Right renal cortex interstitium (tissue), 3 donors: ENCODE measurements around the gene MALRD1. TPM values are rescaled to one million over a fixed set of nuclear protein-coding genes. Genes with fewer than 3 reads are reported as not detected.

Experiments
- DNase-seq, 3 donors: peaks; one replicate each; pipeline ENCODE4 v3.0.0-alpha.2; 2013; ENCODE audit warnings: low read depth in 3 of 3, low spot score in 2 of 3
- polyA plus RNA-seq, 3 donors: library from polyadenylated mRNA; unstranded; fragments of 120-200 nt; gene quantifications; one replicate each; pipeline ENCODE4 v1.2.1, GENCODE V29; 2013; ENCODE audit not compliant: insufficient read length in 3 of 3

MALRD1 gene
- polyA plus RNA-seq, 3 donors, result 1.5 to 2.7 (median 2.4) TPM

DNA sequence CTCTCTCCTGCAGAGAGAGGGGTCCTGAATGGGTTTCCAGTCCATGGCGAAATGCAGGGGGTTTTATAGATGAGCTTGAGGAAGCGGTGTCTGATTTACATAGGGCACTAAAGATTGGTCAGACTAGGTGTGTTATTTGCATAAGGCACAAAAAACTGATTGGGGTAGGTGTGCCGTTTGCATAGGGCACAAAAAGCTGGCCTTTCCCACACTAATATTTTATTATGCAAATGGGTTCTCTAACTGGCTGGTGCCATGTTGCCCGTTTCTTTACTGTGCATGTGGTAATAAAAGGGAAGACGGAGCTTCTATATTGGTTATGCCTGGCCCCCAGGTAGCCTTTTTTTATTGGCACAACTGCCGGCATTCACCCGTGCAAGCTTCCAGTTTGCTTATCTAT lies 50.2 kb downstream of the MALRD1 start:
- DNase-seq, result no peak

DNA sequence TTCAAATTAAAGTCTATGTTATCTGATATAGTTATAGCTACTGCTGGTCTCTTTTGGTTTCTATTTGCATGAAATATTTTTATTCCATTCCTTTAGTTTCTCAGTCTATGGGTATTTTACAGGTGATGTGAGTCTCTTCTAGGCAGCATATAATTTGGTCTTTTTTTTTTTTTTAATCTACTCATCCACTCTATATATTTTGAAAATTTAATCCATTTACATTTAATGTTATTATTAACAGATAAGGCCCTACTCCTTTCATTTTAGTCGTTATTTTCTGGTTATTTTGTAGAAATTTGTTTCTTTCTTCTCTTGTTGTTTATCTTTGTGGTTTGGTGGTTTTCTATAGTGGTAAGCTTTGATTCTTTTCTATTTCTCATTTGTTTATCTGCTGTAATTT lies 58.8 kb downstream of the MALRD1 start:
- no peak for DNase-seq

DNA sequence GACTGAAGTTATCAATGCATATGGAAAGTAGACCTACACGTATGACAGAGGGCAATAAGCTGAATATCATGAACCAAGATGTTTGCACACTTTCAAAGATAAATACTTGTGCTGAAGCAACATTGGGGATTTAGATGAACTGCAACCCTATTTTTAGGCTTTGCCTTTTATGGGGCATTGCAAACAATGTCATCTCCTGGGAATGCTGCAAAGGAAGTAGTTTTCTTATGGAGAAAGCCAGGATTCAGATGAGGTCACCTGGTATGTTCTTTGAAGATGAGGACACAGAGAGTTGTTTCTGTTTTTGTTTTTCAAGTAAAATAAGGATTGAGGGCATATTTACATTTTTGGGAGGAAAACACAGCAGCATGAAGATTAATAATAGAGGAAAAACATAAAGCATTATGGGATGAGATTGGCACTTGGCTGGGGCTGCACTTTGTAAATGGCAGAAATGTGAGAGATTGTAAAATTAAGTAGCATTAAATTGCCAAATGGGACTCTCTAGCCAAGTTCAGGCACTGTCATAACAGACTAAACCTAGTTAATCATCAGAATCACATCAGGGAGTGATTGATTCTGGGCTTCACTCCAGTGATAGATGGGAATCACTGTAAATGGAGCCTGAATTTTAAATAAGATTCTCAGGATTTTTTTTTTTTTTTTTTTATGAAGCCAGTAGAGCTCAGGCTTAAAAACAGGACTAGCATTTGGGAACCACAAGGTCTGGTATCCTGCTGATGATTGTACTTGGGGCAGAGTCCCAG lies 63.1 kb downstream of the MALRD1 start:
- no peak for DNase-seq

DNA sequence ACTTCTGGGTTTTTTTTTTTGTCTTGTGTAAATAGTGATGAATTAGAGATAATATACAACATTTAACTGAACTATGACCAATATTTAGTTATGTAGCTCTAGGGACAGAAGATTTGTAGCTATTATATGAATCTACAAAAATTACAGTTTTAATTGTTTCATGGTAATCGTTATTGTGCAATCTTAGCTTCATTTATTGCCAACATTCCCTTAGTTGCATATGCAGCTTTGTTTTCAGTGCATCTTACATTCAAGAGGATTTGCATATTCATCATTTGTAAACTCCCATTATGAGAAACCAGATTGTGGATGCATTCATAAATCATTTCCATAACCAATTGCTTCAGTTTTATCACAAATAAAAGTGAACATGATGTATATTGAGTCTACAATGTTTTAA lies 68.8 kb downstream of the MALRD1 start:
- DNase-seq, result no peak

DNA sequence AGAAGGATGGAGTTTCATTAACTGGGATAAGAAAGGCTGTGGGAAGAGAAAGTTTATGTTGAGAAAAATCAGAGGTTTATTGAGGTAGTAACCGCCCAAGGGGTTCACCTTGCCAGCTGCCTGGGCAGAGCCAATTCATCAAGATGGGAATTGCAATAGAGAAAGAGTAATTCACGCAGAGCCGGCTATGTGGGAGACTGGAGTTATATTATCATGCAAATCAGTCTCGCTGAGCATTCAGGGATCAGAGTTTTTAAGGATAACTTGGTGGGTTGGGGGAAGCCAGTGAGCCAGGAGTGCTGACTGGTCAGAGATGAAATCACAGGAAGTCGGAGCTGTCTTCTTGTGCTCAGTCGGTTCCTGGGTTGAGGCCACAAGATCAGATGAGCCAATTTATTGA lies 70.6 kb downstream of the MALRD1 start:
- DNase-seq, result no peak

DNA sequence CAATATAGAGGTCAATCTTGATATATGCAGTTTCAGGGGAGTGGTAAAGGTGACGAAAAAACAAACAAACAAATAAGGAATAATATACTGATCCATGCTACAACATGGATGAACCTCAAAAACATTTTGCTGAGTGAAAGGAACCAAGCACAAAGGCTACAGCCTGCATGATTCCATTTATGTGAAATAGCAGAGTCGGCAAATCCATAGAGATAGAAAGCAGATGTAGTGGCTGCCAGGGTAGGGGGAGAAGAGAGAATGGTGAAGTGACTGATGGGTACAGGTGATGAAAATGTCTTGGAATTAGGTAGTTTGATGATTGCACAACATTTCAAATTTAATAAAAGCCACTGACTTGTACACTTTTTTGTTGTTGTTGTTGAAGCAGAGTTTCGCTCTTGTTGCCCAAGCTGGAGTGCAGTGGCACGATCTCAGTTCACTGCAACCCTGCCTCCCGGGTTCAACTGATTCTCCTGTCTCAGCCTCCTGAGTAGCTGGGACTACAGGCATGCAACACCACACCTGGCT lies 71.8 kb downstream of the MALRD1 start:
- no peak for DNase-seq

DNA sequence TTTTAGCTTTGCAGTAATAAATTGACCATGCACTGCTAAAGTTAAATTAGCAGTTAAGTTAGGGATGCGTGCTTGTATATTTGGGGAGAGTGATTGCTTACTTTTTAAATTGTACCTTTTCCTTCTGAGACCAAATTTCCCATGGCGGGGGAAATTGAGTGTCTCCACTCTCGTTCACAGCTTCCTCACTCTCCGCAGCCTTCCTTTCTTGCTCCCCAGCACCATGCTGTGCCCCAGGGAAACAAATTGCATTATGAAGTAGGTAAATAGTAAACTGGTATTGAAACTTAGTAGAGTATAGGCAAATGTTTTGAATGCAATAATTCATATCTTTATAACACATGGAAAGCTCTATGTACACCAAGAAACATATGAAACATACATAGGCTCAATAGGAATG lies 85.4 kb downstream of the MALRD1 start:
- no peak for DNase-seq

DNA sequence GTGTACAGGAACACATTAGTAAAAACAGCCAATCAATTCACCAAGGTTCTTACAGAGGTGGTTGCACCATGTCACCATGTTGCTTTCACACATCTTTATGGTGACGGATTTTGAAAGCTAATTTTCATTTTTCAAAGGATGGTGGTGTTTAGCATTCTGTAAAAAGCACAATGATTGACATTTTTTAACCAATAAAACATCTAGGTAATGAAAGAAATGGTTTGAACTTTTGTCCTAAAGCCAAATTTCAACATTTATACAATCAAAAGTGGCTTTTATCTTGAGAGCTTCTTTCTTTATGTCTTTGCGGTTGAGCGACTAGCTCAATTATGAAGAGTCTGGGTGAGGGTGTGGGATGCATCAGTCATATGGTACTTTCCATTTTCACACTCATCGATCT lies 94.4 kb downstream of the MALRD1 start:
- no peak for DNase-seq

DNA sequence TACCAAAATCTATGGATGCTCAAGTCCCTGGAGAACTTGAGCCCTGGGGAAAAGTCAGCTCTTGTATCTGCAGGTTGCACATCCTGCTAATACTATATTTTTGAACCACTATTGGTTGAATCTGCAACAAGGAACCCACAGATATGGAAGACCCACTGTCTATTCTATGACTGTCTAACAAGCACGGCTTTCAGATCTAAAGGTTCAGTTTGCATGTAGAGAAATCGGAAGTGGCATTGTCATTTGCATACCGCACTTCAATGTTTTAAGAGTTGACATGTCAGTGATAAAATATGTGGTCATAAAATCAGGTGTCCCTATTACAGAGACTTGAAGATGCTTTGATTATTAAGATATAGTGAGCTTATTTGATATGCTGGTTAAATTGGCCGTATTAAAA lies 95.6 kb downstream of the MALRD1 start:
- no peak for DNase-seq

DNA sequence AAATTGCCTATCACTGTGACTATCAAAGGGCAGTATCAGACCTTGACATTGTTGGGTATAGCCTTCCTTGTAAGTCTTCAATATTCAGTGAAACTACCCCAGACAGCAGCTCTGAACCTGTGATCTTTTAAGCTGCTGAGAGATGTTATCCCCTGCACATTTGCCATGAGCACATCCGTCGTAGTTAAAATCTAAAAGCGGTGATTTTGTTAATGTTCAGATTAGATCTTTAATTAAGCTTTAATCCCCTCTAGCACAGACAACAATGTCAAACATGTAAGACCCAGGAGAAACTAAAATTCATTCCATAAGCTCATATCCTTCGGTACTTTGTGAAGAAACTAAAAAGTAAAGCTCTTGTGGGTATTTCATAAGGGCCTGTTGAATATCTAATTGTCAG lies 105.8 kb downstream of the MALRD1 start:
- no peak for DNase-seq

DNA sequence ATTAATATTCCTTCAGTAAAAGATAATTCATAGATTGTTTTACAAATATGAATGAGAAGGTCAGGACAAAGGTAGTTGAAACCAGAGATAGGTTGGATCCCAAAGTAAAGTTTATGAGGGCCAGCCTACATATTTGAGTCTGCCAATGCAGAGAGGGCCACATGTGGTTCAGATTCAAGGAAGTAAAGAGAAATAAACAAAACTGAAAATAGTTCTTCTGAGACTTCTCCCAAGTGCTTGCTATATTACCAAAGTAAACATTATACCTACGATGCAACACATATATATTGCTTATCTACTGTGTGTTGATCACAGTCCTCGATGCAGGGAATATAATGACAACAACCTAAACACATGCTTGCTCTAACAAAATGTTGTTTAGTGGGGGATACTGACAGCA lies 109.8 kb downstream of the MALRD1 start:
- no peak for DNase-seq

DNA sequence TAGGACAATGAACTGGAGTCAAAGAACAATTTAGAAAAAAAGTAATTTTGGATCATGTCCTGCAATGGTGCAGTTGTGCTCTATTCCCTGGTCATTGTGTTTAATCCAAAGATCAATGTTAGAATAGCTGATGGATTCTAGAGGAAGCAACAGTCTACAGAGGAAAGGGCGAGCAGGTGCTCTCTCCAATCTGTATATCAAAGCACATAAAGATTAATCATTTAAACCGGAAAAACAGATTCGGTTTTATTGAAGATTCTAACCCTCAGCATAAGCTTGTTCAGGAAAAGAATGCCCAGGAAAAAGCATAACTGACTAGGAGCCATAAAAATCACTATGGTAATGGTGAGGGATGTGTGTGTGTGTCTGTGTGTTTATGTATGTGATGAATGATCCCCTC lies 110.3 kb downstream of the MALRD1 start:
- DNase-seq, result no peak

DNA sequence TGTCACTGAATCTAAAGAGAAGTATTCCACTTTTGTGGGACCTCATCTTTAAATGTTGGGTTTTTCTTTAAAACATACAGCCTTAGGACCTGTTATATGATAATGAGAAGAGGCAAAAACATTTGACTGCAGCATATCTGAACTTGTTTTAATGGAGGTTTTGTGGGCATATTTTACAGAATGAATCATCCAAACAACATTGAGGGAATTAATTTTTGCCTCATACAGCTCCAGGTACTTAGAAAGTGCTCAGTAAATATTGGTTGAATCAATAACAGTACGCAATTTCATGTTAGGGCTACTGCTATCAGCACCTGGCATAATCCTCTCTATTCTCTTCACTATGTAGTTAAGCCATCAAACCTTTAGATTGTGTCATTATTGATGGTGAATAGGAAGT lies 115.9 kb downstream of the MALRD1 start:
- DNase-seq, result no peak

DNA sequence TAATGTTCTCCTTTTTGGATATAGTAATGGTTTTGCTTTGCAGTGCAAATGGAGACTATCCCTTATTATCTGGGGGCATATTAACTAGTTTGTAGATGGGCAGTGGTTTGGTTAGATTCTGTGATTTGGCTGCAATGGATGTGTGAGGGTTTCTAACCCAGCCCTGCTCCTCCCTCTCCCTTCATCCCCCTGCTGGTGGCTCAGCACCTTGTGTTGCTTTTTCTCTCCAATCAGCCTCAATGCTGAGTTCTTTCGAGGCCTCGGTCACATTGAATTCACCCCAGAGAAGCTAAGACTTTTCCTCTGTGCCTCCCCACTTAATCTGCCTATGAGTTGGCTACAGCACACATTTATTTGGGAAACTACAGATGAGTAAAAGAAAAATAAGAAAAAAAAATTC lies 120.0 kb downstream of the MALRD1 start:
- no peak for DNase-seq

DNA sequence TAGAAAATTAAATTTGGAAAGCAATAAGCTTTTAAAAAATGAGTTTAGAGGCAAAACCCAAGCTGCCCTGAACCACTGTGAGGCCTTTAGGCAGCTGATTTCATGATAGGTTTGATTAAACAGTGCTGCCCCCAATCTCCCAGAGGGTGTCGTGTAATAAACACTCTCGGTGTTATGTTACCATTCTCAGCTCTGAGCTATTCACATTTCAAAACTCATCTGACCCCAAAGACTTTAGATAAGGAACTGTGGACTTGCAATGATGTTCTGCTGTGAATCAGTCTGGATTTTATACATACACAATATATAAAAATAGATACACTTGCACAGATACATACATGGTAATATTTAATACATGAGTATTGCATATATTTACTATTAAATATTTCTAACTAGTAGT lies 120.4 kb downstream of the MALRD1 start:
- no peak for DNase-seq

DNA sequence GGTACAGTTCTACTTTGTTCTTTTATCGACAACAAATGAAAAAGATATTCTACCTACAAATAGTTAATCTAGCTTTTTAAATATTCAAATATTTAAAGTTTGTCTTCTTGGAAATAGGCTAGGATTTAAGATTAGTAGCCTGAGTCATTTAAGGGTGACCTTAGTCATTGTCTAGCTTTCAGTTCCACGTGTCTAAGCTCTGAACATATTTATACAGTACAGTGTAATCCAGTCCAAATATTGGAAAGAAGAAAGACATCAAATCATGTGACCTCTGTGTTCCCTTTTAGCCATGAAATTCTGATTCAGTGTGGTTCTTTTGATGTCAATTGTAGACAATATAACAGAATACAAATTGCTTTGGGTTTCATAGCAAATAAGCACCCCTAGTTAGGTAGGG lies 121.1 kb downstream of the MALRD1 start:
- DNase-seq, result no peak

DNA sequence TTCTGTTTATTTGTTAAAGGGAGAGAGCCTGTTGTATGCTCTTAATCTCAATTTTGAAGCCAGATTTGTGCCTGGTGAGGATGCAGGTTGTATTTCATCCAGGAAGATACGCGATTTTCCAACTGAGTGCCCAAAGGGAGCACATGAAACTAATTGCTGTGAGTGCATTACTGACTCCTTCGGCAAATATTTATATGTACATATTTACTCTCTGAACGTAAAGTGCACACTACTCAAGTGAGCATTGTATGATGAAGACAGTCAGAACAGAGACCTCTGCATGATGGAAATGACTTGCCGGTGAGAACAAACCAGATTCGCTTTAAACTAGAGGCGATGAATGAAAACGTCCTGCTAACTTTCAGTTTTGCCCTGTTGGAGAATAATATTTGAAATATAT lies 130.1 kb downstream of the MALRD1 start:
- no peak for DNase-seq

DNA sequence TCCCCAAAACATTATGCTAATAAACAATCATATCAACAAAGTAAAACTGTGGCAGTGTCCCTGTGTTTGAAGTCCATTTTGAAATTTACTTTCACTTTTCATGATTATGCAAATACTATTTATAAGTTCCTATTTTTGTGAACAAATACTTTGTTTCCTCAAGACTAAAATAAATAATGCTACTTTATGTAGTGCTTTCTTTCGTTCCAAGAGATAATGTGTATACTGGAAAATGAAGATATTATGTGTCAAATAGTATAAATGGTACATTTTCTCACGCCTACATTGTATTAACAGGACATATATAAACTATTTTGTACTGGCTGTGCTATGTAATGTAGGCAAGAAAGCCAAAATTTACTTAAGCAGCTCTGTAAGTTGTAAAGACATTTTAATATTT lies 136.3 kb downstream of the MALRD1 start:
- no peak for DNase-seq

DNA sequence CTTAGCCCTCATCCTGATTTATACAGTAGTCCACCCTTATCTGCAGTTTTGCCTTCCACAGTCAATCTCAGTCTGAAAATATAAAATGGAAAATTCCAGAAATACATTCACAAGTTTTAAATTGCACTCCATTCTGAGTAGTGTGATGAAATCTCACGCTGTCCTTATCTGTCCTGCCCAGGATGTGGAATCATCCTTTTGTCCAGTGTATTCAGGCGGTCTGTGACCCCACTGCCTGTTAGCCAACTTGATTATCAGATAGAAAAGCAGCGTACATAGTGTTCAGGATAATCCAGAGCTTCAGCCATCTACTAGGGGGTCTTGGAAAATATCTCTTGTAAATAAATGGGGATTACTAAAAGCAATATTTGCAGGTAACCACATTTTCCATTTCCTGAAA lies 146.3 kb downstream of the MALRD1 start:
- no peak for DNase-seq

DNA sequence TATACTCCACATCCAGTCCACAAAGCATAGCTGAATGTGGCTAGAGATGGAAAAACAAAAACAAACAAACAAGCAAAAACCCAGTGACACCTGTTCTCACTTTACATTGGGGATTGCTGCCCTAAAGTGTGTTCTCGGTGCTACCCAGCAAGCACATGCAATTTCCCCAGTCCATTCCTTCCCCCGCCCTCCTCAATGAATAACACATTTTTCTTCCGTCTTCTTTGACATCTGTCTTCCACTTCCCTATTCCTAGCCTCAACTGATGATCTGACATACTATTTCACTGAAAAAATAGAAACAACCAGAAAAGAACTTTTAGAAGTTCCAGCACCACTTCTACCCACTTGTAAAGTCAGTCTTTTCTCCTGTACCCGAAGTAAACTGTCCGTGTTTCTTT lies 147.1 kb downstream of the MALRD1 start:
- DNase-seq, result no peak

DNA sequence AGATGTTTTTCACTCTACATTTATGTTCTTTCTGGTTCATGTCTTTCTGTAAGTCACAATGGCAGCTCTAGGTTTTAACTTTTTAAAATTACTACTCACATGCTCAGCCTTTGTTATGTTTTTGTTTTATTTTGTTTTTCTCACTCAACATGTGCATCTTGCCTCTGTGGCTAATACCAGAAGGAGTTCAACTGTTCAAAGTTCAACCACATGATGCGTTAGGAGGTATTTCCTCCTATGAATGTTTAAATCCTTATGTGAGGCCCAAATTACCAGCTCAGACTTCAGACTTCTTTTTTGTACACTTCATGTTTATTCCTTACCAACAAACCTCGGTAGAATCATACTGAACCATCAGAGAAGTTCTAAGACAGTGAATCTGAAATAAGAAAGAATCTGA lies 151.6 kb downstream of the MALRD1 start:
- DNase-seq, result no peak

DNA sequence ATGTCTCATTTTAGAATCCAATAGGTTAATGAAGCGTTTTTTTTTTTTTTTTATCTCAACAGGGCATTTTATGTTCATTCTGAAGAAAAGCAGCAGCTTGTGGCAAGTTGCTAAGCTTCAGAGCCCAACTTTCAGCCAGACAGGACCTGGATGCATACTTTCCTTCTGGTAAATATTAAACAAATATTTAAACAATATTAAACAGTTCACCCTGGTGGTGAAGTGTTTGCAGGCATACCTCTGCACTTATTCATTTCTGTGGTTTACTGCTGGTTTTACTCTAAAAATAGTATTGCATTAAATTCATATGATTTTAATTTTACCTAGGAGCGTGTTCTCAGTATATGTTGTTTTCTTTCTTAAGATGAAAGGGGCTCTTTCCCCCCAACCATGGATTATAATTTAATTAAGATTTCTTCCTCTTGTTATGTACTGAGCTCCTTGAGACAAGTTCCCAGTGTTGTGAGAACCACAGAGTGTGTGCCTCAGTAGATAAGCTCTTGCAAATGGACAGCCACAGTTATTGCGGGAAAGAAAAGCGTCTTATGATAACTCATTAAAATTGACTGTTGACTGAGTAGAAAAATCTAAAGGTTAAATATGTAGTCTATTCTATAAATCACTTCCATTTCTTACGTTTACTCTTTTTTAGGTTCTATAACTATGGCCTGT lies 155.8 kb downstream of the MALRD1 start:
- DNase-seq, result no peak
